ENCODE data around the gene FBXL16.
"Not testable (repeated sequence)": the region's sequence is repeated elsewhere in the genome, so short reads cannot be mapped to it uniquely, and the experiment has no call there.

Gene FBXL16

GRCh38 chr16:745739-746138 is 40.1 kb upstream of the FBXL16 start:
- TF ChIP-seq POLR2A (IDR thresholded peaks at IDR 0.05; ENCODE audit: low read depth, low read length): no peak
- TF ChIP-seq POLR2AphosphoS5 (IDR thresholded peaks at IDR 0.05; ENCODE audit: low read depth, low read length): no peak
- TF ChIP-seq PAX5 (IDR thresholded peaks at IDR 0.05; ENCODE audit: insufficient read depth, low read length, severe bottlenecking): no peak
- TF ChIP-seq TAF1 (IDR thresholded peaks at IDR 0.05; ENCODE audit: low read depth, low read length): no peak
- no peak for TF ChIP-seq POU2F2 (IDR thresholded peaks at IDR 0.05; ENCODE audit: low read depth, low read length)
- TF ChIP-seq SPI1 (IDR thresholded peaks at IDR 0.05; ENCODE audit: low read depth, low read length): no peak
- DNase-seq (ENCODE audit: insufficient read length, low spot score): peak; percentile 75
- FAIRE-seq: no peak

- no peak for DNase-seq (ENCODE audit: insufficient read length, low spot score)
- FAIRE-seq: no peak
Observed at GRCh38 chr16:743794-744500, 38.3 kb upstream of the FBXL16 start.

DNA sequence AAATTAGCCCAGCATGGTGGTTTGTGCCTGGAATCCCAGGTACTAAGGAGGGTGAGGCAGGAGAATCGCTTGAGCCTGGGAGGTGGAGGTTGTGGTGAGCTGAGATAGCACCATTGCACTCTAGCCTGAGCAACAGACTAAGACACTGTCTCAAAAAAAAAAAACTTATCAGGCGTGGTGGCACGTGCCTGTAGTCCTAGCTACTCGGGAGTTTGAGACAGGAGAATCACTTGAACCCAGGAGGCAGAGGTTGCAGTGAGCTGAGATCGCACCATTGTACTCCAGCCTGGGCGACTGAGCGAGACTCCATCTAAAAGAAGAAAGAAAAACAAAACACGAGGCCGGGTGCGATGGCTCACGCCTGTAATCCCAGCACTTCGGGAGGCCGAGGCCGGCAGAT is 37.3 kb upstream of the FBXL16 start:
- not testable (repeated sequence) for FAIRE-seq; DNase-seq (ENCODE audit: insufficient read length, low spot score)

More at GRCh38 chr16:743794-744500, 38.3 kb upstream of the FBXL16 start:
- TF ChIP-seq POLR2AphosphoS5 (IDR thresholded peaks at IDR 0.05; ENCODE audit: low read depth, low read length) (no peak), POLR2A (IDR thresholded peaks at IDR 0.05; ENCODE audit: low read depth, low read length) (no peak), POU2F2 (IDR thresholded peaks at IDR 0.05; ENCODE audit: low read depth, low read length) (no peak), SPI1 (IDR thresholded peaks at IDR 0.05; ENCODE audit: low read depth, low read length) (no peak), PAX5 (IDR thresholded peaks at IDR 0.05; ENCODE audit: insufficient read depth, low read length, severe bottlenecking) (no peak), TAF1 (IDR thresholded peaks at IDR 0.05; ENCODE audit: low read depth, low read length) (no peak)

DNA sequence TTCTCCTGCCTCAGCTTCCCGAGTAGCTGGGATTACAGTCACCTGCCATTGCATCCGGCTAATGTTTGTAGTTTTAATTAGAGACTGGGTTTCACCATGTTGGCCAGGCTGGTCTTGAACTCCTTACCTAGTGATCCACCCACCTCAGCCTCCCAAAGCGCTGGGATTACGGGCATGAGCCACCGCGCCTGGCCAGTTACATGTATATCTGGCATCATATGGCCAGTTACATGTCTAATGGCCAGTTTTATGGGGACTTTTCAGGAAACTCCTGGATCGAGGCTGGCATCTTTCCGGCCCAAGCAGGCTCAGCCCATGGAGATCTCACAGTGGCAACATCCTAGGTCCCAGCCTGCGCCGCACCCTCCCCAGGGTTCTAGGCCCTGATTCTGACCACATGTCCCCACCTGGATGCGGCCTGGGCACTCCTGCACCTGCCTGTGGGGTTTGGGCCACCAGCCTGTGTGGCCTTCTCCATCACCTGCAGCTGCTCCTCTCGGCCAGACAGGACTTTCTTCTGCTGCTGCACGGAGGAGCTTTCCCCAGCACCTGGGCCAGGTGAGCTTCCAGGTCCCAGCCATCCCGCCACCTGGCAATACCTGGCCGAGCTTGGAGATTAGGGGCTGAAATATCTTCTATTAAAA is 36.5 kb upstream of the FBXL16 start:
- no peak for TF ChIP-seq PAX5 (IDR thresholded peaks at IDR 0.05; ENCODE audit: insufficient read depth, low read length, severe bottlenecking)
- TF ChIP-seq POLR2AphosphoS5 (IDR thresholded peaks at IDR 0.05; ENCODE audit: low read depth, low read length): no peak
- no peak for TF ChIP-seq POU2F2 (IDR thresholded peaks at IDR 0.05; ENCODE audit: low read depth, low read length)
- no peak for TF ChIP-seq SPI1 (IDR thresholded peaks at IDR 0.05; ENCODE audit: low read depth, low read length)
- TF ChIP-seq TAF1 (IDR thresholded peaks at IDR 0.05; ENCODE audit: low read depth, low read length): no peak
- no peak for TF ChIP-seq POLR2A (IDR thresholded peaks at IDR 0.05; ENCODE audit: low read depth, low read length)
- DNase-seq (ENCODE audit: insufficient read length, low spot score): no peak
- FAIRE-seq: no peak

- DNase-seq (ENCODE audit: insufficient read length, low spot score): peak; percentile 99
- peak; percentile 99 for FAIRE-seq
- peak; percentile 66 for TF ChIP-seq POLR2A (IDR thresholded peaks at IDR 0.05; ENCODE audit: low read depth, low read length)
- TF ChIP-seq SPI1 (IDR thresholded peaks at IDR 0.05; ENCODE audit: low read depth, low read length): no peak
- peak; percentile 78 for TF ChIP-seq TAF1 (IDR thresholded peaks at IDR 0.05; ENCODE audit: low read depth, low read length)
- TF ChIP-seq POLR2AphosphoS5 (IDR thresholded peaks at IDR 0.05; ENCODE audit: low read depth, low read length): peak; percentile 58; the same call in 1 of the 2 replicates
Observed at GRCh38 chr16:740764-741505, 35.3 kb upstream of the FBXL16 start, which contains the start of gene CIAO3. CIAO3 (minus strand) TSS chr16:740997; CDS start chr16:740985, 12 bp downstream.

- DNase-seq (ENCODE audit: insufficient read length, low spot score): no peak
- peak; percentile 28 for FAIRE-seq
Observed at GRCh38 chr16:740459-740763, 34.8 kb upstream of the FBXL16 start.

DNA sequence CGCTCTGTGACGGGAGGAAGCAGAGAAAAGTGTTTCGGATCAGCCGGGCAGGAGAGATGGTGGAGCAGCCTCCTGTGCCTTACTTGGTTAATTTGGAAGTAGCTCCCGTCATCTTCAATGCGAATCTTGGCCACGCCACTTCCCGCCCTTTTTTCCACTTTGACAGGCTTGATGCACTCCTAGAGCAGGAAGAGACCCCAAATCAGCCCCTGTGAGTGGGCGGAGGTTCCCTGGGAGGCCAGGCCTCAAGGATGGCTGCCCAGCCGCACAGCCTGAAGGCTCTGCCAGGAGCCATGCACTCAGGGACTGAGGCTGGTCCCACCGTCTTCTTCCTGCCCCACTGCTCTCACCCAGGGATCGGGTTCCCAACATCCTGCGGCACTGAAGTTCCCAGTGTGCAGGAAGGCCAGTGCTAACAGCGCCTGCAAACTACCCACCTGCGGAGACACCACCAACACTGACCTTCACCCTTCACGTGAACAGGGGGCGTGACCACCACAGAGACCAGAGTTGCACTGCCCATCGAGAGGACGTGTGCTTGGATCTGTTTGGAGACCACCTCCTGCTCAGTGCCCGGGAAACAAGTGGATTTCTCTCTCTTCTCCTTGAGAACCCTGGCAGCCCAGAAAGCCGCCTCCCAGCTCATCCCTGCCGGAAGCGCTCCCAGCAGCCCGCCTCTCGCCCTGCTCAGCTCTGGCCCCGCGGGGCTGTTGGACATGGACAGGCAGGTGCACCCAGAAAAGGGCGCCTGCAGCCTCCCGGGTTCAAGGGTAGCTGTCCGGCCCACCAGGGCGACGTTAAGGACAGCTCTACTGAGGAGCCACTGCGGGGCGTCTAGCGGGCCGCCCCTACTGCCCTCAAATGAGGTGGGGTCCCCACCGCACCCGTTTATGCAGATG is 34.2 kb upstream of the FBXL16 start:
- FAIRE-seq (no peak), DNase-seq (ENCODE audit: insufficient read length, low spot score) (no peak)
- TF ChIP-seq POLR2A (IDR thresholded peaks at IDR 0.05; ENCODE audit: low read depth, low read length) (no peak), POU2F2 (IDR thresholded peaks at IDR 0.05; ENCODE audit: low read depth, low read length) (no peak), SPI1 (IDR thresholded peaks at IDR 0.05; ENCODE audit: low read depth, low read length) (no peak), POLR2AphosphoS5 (IDR thresholded peaks at IDR 0.05; ENCODE audit: low read depth, low read length) (no peak), TAF1 (IDR thresholded peaks at IDR 0.05; ENCODE audit: low read depth, low read length) (no peak), PAX5 (IDR thresholded peaks at IDR 0.05; ENCODE audit: insufficient read depth, low read length, severe bottlenecking) (no peak)

More at GRCh38 chr16:740459-740763, 34.8 kb upstream of the FBXL16 start:
- no peak for TF ChIP-seq POU2F2 (IDR thresholded peaks at IDR 0.05; ENCODE audit: low read depth, low read length)

DNA sequence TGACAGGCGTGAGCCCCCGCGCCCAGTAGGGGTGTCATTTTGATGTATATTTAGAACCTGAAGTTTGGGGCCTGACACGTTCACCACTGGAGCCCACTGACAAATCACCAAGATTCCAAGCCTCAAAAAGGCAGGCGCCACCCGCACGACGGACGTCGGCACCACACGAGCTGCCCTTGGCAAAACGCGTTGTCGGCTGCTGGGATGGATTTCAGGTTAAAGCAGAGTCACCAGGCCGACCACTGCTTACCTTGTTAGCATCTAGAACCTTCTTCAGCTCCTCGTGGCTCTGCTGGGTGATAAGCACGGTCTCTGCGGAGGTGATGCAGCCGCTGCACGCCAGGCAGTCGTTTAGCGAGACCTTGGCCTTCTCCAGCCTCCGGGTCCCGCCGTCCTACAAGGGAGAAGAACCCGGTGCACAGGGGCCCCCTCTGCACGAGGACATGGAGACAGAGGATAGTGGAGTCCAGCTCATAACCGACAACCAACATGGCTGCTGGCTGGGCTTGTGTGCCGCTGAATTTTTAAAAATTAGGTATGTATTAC is 31.4 kb upstream of the FBXL16 start:
- DNase-seq (ENCODE audit: insufficient read length, low spot score) (no peak), FAIRE-seq (no peak)
- TF ChIP-seq SPI1 (IDR thresholded peaks at IDR 0.05; ENCODE audit: low read depth, low read length): no peak
- TF ChIP-seq PAX5 (IDR thresholded peaks at IDR 0.05; ENCODE audit: insufficient read depth, low read length, severe bottlenecking): no peak

DNA sequence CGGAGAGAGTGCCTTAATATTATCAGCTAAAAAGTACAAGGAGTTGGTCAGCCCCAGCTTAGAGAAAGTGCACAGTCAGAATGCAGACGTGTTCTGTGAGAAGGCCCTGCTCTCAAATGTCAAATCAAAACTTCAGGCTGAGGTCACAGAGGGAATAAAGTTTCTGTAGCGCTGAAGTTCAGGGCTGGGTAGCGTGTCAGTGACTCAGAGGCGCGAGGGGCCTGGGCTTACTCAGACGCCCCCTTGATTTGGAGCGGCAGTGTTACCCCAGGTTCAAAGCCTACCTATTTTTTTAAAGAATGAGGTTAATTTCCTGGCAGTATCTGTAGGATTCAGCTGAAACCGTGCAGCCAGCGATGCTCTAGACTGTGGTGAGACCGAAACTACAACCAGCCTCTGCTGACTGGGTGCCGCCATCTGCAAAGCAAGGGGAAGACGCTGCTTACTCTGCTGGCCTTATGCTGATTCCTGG is 30.4 kb upstream of the FBXL16 start:
- DNase-seq (ENCODE audit: insufficient read length, low spot score): no peak
- no peak for FAIRE-seq
- TF ChIP-seq PAX5 (IDR thresholded peaks at IDR 0.05; ENCODE audit: insufficient read depth, low read length, severe bottlenecking) (no peak), SPI1 (IDR thresholded peaks at IDR 0.05; ENCODE audit: low read depth, low read length) (no peak), POLR2AphosphoS5 (IDR thresholded peaks at IDR 0.05; ENCODE audit: low read depth, low read length) (no peak), TAF1 (IDR thresholded peaks at IDR 0.05; ENCODE audit: low read depth, low read length) (no peak), POU2F2 (IDR thresholded peaks at IDR 0.05; ENCODE audit: low read depth, low read length) (no peak), POLR2A (IDR thresholded peaks at IDR 0.05; ENCODE audit: low read depth, low read length) (no peak)
